AG10803 (cell line): ENCODE results near the gene SHE.
"Not testable (repeated sequence)": the region's sequence is repeated elsewhere in the genome, so short reads cannot be mapped to it uniquely, and the experiment has no call there.

ENCODE experiments used
- DNase-seq: peaks from one replicate; pipeline ENCODE4 v3.0.0; 2010; ENCODE audit warnings: low read depth
- H3K4me3 ChIP-seq: 2 replicates; pipeline ENCODE4 v1.5.1; 2011; ENCODE audit warnings: mild to moderate bottlenecking, low read length, control low read depth
- CTCF ChIP-seq: conservative IDR thresholded peaks from 2 replicates; pipeline ENCODE4 v1.5.1; 2011; ENCODE audit warnings: mild to moderate bottlenecking, low read length, control low read depth, inconsistent platforms

SHE gene

DNA sequence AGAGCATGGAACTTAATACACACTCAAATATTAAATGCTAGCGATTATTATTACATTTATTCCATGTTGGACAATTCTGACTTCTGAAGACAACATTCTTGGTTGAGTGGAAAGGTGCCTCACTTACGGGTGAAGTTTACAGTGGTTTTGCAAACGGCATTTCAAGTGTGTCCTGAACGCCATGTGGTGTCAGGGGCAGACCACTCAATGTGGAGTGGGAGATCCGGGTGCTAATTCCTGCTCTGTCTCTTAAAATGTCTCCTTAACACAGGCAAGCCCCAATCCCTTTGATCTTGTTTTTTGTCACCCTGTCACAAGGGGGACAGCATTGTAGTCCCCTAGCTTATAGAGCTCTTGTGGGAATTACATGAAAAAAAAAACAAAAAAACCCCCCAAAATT lies 5.8 kb downstream of the SHE start:
- H3K4me3 ChIP-seq: no peak overlapping the region
- TF ChIP-seq CTCF: no peak
- DNase-seq: no peak

GRCh38 chr1:154495496-154496273 lies 6.5 kb downstream of the SHE start:
- no peak for DNase-seq

GRCh38 chr1:154493276-154493675 lies 8.9 kb downstream of the SHE start:
- no peak for TF ChIP-seq CTCF
- no peak overlapping the region for H3K4me3 ChIP-seq
- no peak for DNase-seq

More at GRCh38 chr1:154495496-154496273, 6.5 kb downstream of the SHE start:
- no peak overlapping the region for H3K4me3 ChIP-seq
- TF ChIP-seq CTCF: no peak

- TF ChIP-seq CTCF: no peak
- no peak overlapping the region for H3K4me3 ChIP-seq
- no peak for DNase-seq
Observed at GRCh38 chr1:154492115-154492514, 10.1 kb downstream of the SHE start.

DNA sequence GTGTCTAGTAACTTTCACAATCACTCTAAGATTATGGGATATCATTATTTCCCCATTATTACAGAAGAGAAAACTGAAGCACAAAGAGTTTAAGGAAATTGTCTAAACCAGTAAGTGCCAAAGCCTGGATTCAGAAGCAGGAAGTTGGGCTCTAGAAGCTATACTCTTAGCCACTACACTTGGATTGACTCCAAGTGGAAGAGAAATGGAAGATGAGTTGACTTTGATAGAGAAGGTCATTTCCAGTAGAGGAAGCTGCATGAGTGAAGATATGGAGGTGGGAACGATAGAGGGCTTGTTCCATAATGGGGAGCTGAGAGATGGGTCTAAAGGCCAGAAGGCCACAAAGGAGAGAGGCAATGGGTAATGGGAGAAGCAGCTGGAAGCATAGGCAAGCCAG lies 11.9 kb downstream of the SHE start:
- TF ChIP-seq CTCF: no peak
- no peak overlapping the region for H3K4me3 ChIP-seq
- no peak for DNase-seq

- no peak for DNase-seq
- no peak overlapping the region for H3K4me3 ChIP-seq
- TF ChIP-seq CTCF: no peak
Observed at GRCh38 chr1:154489695-154490274, 12.4 kb downstream of the SHE start.

GRCh38 chr1:154488922-154489321 lies 13.3 kb downstream of the SHE start:
- H3K4me3 ChIP-seq: no peak overlapping the region
- no peak for TF ChIP-seq CTCF
- DNase-seq: no peak

- not testable (repeated sequence) for DNase-seq, H3K4me3 ChIP-seq
Observed at GRCh38 chr1:154486756-154487155, 15.5 kb downstream of the SHE start.
